GM23338 (cell line): Measurements from ENCODE around the gene ZBTB25.

Source experiments
- POLR2AphosphoS5 ChIP-seq: IDR thresholded peaks from 2 replicates; pipeline ENCODE4 v1.6.1; 2016; ENCODE audit warnings: antibody characterized with exemption, low read depth
- TF ChIP-seq, protein P1 (sequence below): fragments of 250-450 bp; sonication (Bioruptor Pico); IDR thresholded peaks from 2 replicates; pipeline ENCODE4 v1.5.0; 2020; ENCODE audit warnings: mild to moderate bottlenecking, moderate library complexity
- TF ChIP-seq, protein P2 (sequence below), 2 experiments: fragments of 200-600 bp in 1 of 2; sonication (generic) in 1 of 2; conservative IDR thresholded peaks; 2 replicates each; pipeline versions ENCODE4 v1.5.1 to v1.6.1; 2016 to 2017; ENCODE audit warnings: antibody characterized with exemption in 2 of 2, low read depth in 2 of 2, mild to moderate bottlenecking in 2 of 2, moderate library complexity in 1 of 2

DNA sequence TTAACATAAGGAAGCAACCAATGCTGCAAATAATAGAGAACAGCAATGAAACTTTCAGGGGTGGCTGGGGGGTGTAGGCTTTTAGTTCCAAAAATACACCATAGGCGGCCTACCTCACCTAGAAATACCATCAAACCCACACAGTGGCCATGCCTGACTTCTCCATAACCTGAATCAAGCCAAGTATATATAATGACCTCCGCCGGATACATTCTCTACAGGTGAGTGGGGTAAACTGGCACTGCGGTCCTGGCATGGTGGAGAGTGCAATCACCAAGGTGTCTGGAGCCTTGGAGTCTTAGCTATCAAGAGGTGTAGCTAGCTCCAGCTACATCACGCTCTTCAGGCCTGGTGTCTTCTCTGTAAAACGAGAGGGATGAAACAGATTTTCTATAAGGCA, 1.2 kb downstream of the ZBTB25 start:
- TF ChIP-seq, protein P1, sequence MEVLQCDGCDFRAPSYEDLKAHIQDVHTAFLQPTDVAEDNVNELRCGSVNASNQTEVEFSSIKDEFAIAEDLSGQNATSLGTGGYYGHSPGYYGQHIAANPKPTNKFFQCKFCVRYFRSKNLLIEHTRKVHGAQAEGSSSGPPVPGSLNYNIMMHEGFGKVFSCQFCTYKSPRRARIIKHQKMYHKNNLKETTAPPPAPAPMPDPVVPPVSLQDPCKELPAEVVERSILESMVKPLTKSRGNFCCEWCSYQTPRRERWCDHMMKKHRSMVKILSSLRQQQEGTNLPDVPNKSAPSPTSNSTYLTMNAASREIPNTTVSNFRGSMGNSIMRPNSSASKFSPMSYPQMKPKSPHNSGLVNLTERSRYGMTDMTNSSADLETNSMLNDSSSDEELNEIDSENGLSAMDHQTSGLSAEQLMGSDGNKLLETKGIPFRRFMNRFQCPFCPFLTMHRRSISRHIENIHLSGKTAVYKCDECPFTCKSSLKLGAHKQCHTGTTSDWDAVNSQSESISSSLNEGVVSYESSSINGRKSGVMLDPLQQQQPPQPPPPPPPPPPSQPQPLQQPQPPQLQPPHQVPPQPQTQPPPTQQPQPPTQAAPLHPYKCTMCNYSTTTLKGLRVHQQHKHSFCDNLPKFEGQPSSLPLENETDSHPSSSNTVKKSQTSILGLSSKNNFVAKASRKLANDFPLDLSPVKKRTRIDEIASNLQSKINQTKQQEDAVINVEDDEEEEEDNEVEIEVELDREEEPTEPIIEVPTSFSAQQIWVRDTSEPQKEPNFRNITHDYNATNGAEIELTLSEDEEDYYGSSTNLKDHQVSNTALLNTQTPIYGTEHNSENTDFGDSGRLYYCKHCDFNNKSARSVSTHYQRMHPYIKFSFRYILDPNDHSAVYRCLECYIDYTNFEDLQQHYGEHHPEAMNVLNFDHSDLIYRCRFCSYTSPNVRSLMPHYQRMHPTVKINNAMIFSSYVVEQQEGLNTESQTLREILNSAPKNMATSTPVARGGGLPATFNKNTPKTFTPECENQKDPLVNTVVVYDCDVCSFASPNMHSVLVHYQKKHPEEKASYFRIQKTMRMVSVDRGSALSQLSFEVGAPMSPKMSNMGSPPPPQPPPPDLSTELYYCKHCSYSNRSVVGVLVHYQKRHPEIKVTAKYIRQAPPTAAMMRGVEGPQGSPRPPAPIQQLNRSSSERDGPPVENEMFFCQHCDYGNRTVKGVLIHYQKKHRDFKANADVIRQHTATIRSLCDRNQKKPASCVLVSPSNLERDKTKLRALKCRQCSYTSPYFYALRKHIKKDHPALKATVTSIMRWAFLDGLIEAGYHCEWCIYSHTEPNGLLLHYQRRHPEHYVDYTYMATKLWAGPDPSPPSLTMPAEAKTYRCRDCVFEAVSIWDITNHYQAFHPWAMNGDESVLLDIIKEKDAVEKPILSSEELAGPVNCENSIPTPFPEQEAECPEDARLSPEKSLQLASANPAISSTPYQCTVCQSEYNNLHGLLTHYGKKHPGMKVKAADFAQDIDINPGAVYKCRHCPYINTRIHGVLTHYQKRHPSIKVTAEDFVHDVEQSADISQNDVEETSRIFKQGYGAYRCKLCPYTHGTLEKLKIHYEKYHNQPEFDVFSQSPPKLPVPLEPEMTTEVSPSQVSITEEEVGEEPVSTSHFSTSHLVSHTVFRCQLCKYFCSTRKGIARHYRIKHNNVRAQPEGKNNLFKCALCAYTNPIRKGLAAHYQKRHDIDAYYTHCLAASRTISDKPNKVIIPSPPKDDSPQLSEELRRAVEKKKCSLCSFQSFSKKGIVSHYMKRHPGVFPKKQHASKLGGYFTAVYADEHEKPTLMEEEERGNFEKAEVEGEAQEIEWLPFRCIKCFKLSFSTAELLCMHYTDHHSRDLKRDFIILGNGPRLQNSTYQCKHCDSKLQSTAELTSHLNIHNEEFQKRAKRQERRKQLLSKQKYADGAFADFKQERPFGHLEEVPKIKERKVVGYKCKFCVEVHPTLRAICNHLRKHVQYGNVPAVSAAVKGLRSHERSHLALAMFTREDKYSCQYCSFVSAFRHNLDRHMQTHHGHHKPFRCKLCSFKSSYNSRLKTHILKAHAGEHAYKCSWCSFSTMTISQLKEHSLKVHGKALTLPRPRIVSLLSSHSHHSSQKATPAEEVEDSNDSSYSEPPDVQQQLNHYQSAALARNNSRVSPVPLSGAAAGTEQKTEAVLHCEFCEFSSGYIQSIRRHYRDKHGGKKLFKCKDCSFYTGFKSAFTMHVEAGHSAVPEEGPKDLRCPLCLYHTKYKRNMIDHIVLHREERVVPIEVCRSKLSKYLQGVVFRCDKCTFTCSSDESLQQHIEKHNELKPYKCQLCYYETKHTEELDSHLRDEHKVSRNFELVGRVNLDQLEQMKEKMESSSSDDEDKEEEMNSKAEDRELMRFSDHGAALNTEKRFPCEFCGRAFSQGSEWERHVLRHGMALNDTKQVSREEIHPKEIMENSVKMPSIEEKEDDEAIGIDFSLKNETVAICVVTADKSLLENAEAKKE (CRISPR knock-in tag): no peak
- TF ChIP-seq, protein P2, sequence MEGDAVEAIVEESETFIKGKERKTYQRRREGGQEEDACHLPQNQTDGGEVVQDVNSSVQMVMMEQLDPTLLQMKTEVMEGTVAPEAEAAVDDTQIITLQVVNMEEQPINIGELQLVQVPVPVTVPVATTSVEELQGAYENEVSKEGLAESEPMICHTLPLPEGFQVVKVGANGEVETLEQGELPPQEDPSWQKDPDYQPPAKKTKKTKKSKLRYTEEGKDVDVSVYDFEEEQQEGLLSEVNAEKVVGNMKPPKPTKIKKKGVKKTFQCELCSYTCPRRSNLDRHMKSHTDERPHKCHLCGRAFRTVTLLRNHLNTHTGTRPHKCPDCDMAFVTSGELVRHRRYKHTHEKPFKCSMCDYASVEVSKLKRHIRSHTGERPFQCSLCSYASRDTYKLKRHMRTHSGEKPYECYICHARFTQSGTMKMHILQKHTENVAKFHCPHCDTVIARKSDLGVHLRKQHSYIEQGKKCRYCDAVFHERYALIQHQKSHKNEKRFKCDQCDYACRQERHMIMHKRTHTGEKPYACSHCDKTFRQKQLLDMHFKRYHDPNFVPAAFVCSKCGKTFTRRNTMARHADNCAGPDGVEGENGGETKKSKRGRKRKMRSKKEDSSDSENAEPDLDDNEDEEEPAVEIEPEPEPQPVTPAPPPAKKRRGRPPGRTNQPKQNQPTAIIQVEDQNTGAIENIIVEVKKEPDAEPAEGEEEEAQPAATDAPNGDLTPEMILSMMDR (conservative IDR thresholded peaks at IDR 0.05; ENCODE audit: low read depth in 2 of 2): no peak
- TF ChIP-seq POLR2AphosphoS5: no peak
